Caco-2 (cell line): ENCODE measurements around the gene CFD. TPM values are rescaled to one million over a fixed set of nuclear protein-coding genes. Genes with fewer than 3 reads are reported as not detected.
A peak's percentile ranks its signal among the peaks of the same experiment; 100 is the strongest.

Source experiments
- BruUV-seq: library from RNA; stranded (reverse); fragments of 400-500 nt; replicated peaks from 2 replicates; lab custom pipeline; 2021; lab: Mats Ljungman, UMichigan
- CTCF ChIA-PET: fragments of 300-600 bp; sonication (Branson Sonifier 250); formaldehyde crosslinking; loops from one replicate; lab custom pipeline; 2022; ENCODE audit warnings: antibody characterized with exemption; lab: Charles Lee
- POLR2A ChIA-PET: fragments of 300-600 bp; sonication (Branson Sonifier 250); formaldehyde crosslinking; loops from one replicate; lab custom pipeline; 2022; ENCODE audit warnings: antibody characterized with exemption; lab: Charles Lee
- DNase-seq, 2 experiments: peaks; one replicate each; pipeline versions ENCODE4 v3.0.0 to v3.0.0-alpha.2; 2020 to 2022
- H3K27me3 ChIP-seq: replicated peaks from 2 replicates; pipeline ENCODE4 v1.6.0; 2011; ENCODE audit warnings: low read length; ENCODE audit not compliant: control insufficient read depth, insufficient read depth
- H3K36me3 ChIP-seq: 2 replicates; pipeline ENCODE4 v1.5.1; 2011; ENCODE audit warnings: low read length; ENCODE audit not compliant: control insufficient read depth, insufficient read depth
- H3K4me1 ChIP-seq: fragments of 250-450 bp; sonication (Bioruptor Pico); 2 replicates; pipeline ENCODE4 v1.5.1; 2020; ENCODE audit warnings: mild to moderate bottlenecking
- H3K4me3 ChIP-seq: 2 replicates; pipeline ENCODE4 v1.5.1; 2011; ENCODE audit warnings: low read depth, mild to moderate bottlenecking, control low read depth, low read length
- H3K9me3 ChIP-seq: fragments of 250-450 bp; sonication (Bioruptor Pico); 2 replicates; pipeline ENCODE4 v1.5.1; 2020; ENCODE audit warnings: mild to moderate bottlenecking, moderate library complexity
- H3K27ac Mint-ChIP-seq: one replicate; pipeline ENCODE4 v1.8.0; 2022; ENCODE audit warnings: mixed read lengths; ENCODE audit not compliant: unreplicated experiment
- H3K27me3 Mint-ChIP-seq: one replicate; pipeline ENCODE4 v1.8.0; 2022; ENCODE audit warnings: mixed read lengths; ENCODE audit not compliant: insufficient read depth, unreplicated experiment
- H3K36me3 Mint-ChIP-seq: one replicate; pipeline ENCODE4 v1.8.0; 2022; ENCODE audit warnings: mild to moderate bottlenecking, mixed read lengths; ENCODE audit not compliant: insufficient read depth, unreplicated experiment
- H3K4me1 Mint-ChIP-seq: one replicate; pipeline ENCODE4 v1.8.0; 2022; ENCODE audit warnings: low read depth, mixed read lengths; ENCODE audit not compliant: unreplicated experiment
- H3K4me3 Mint-ChIP-seq: one replicate; pipeline ENCODE4 v1.8.0; 2022; ENCODE audit warnings: mild to moderate bottlenecking, moderate library complexity, mixed read lengths; ENCODE audit not compliant: unreplicated experiment
- H3K9me3 Mint-ChIP-seq: one replicate; pipeline ENCODE4 v1.8.0; 2022; ENCODE audit warnings: mixed read lengths; ENCODE audit not compliant: unreplicated experiment
- intact Hi-C: fragments of 100-400 bp; cut with micrococcal nuclease; formaldehyde crosslinking; loops from one replicate; pipeline ENCODE4 v1.10.0; 2022; ENCODE audit not compliant: unreplicated experiment
- total RNA-seq: library from RNA; stranded (reverse); gene quantifications from 2 replicates; pipeline ENCODE4 v1.2.3, GENCODE V29; 2022
- TF ChIP-seq, protein P1 (sequence below), 2 experiments: fragments of 200-600 bp in 1 of 2; IDR thresholded peaks; 1 replicate in 1 of 2; 2 replicates in 1 of 2; pipeline versions ENCODE4 v1.5.1 to v1.8.0; 2011 to 2022; ENCODE audit warnings: antibody characterized with exemption in 1 of 2, control low read depth in 1 of 2, inconsistent platforms in 1 of 2, low read depth in 1 of 2, low read length in 1 of 2, mild to moderate bottlenecking in 1 of 2, moderate library complexity in 1 of 2; ENCODE audit not compliant: insufficient read depth in 1 of 2, severe bottlenecking in 1 of 2, unreplicated experiment in 1 of 2

CFD gene
- total RNA-seq, 1 experiment from 2014 or later: 6.1 TPM

DNA sequence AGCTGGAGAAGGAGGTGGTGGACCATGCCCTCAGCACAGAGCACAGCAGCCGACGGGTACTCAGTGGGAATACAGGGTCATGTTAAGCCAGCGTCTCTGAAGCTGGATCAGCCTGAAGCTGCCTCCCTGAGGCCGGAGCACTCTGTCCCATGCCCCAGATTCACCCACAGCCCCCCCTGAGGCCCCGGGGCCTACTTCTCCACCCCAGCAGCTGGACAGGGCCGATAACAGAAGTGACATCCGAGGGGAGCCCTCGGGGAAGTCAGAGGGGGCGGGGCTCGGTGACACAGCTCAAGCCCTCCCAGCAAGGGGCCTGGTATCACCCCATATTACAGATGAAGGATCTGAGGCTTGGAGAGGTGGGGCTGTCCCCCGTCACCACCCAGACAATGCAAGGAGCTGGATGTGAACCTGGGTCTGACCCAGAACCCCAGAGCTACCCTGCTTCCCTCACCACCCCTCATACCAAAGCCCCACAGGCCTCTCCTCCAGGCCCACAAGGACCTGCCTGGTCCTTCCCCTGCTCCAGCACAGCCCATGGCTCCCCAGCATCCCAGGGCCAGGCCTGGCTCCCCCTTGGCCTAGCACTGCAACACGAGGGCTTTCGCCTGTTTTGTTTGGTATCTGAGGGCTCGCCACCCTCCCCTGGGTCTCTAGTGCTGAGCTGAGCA, 47.9 kb downstream of the CFD start:
- ChIA-PET POLR2A (no interaction called here), CTCF (no interaction called here)
- H3K27me3 Mint-ChIP-seq: no peaks in the 10 kb centered on the region
- H3K9me3 Mint-ChIP-seq: no peaks in the 10 kb centered on the region
- peaks cover 7% of the 10 kb centered on the region for H3K4me1 Mint-ChIP-seq
- no TSS peak for BruUV-seq
- H3K9me3 ChIP-seq: no peaks in the 10 kb centered on the region
- H3K36me3 ChIP-seq: no peaks in the 10 kb centered on the region
- H3K27ac Mint-ChIP-seq: no peak overlapping the region
- H3K4me3 Mint-ChIP-seq: no peak overlapping the region
- DNase-seq: no peak
- H3K4me1 ChIP-seq: no peaks in the 10 kb centered on the region; the same call in 1 of the 2 replicates
- H3K27me3 ChIP-seq: no peaks in the 10 kb centered on the region
- intact Hi-C loops: no loop called here
- H3K4me3 ChIP-seq: no peak overlapping the region
- H3K36me3 Mint-ChIP-seq: peaks cover 12% of the 10 kb centered on the region
- TF ChIP-seq, protein P1, sequence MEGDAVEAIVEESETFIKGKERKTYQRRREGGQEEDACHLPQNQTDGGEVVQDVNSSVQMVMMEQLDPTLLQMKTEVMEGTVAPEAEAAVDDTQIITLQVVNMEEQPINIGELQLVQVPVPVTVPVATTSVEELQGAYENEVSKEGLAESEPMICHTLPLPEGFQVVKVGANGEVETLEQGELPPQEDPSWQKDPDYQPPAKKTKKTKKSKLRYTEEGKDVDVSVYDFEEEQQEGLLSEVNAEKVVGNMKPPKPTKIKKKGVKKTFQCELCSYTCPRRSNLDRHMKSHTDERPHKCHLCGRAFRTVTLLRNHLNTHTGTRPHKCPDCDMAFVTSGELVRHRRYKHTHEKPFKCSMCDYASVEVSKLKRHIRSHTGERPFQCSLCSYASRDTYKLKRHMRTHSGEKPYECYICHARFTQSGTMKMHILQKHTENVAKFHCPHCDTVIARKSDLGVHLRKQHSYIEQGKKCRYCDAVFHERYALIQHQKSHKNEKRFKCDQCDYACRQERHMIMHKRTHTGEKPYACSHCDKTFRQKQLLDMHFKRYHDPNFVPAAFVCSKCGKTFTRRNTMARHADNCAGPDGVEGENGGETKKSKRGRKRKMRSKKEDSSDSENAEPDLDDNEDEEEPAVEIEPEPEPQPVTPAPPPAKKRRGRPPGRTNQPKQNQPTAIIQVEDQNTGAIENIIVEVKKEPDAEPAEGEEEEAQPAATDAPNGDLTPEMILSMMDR (IDR thresholded peaks at IDR 0.05; ENCODE audit: insufficient read depth in 1 of 2, low read depth in 1 of 2, low read length in 1 of 2, severe bottlenecking in 1 of 2, unreplicated experiment in 1 of 2): no peak

DNA sequence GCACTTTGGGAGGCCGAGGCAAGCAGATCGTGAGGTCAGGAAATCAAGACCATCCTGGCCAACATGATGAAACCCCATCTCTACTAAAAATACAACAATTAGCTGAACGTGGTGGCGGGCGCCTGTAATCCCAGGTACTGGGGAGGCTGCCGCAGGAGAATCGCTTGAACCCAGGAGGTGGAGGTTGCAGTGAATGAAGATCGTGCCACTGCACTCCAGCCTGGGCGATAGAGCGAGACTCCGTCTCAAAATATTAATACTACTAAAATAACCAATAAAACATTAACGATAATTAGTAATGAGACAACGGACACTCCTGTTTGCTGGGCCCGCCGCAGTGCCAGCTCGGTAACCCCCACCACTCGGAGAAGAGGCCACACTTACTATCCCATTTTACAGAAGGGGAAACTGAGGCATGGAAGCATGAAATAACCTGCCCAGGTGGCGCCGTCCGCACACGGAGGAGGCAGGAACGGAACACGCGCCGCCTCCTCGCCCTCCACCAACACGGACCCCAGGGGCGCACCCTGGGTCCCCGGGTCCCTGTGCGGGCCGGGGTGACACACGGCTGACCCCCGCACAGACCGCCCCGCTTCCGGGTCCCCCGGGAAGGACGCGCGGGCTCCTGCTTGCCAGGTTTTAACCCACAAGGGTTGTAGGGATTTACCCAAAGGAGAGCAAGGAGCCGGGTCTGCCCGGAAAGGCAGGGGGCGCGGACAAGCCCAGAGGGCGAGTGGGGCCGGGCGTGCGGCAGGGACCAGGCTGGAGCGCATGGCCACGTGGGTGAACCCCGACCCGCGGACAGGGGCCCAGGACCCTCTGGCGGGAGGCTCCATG, 52.0 kb downstream of the CFD start:
- peak overlapping the region; percentile 49 for H3K4me3 Mint-ChIP-seq
- no peaks in the 10 kb centered on the region for H3K27me3 Mint-ChIP-seq
- POLR2A ChIA-PET: no interaction called here
- no peak overlapping the region for H3K4me3 ChIP-seq
- peaks cover 12% of the 10 kb centered on the region for H3K36me3 Mint-ChIP-seq
- H3K9me3 ChIP-seq: no peaks in the 10 kb centered on the region
- H3K27ac Mint-ChIP-seq: no peak overlapping the region
- H3K4me1 ChIP-seq: no peaks in the 10 kb centered on the region; the same call in 1 of the 2 replicates
- H3K9me3 Mint-ChIP-seq: no peaks in the 10 kb centered on the region
- TF ChIP-seq, protein P1 (IDR thresholded peaks at IDR 0.05; ENCODE audit: insufficient read depth in 1 of 2, low read depth in 1 of 2, low read length in 1 of 2, severe bottlenecking in 1 of 2, unreplicated experiment in 1 of 2): no peak
- peaks cover 7% of the 10 kb centered on the region for H3K4me1 Mint-ChIP-seq
- no peaks in the 10 kb centered on the region for H3K27me3 ChIP-seq
- CTCF ChIA-PET: no interaction called here
- no peak for DNase-seq
- intact Hi-C loops: no loop called here
- no TSS peak for BruUV-seq
- no peaks in the 10 kb centered on the region for H3K36me3 ChIP-seq

- H3K9me3 ChIP-seq: no peaks in the 10 kb centered on the region
- H3K36me3 ChIP-seq: no peaks in the 10 kb centered on the region
- DNase-seq: no peak
- CTCF ChIA-PET: no interaction called here
- Mint-ChIP-seq H3K27me3 (no peaks in the 10 kb centered on the region), H3K36me3 (peaks cover 6% of the 10 kb centered on the region), H3K9me3 (no peaks in the 10 kb centered on the region), H3K27ac (no peak overlapping the region), H3K4me3 (peak overlapping the region; percentile 74), H3K4me1 (peaks cover 7% of the 10 kb centered on the region)
- no TSS peak for BruUV-seq
- H3K4me1 ChIP-seq: no peaks in the 10 kb centered on the region; the same call in 1 of the 2 replicates
- TF ChIP-seq, protein P1 (IDR thresholded peaks at IDR 0.05; ENCODE audit: insufficient read depth in 1 of 2, low read depth in 1 of 2, low read length in 1 of 2, severe bottlenecking in 1 of 2, unreplicated experiment in 1 of 2): no peak
- no peaks in the 10 kb centered on the region for H3K27me3 ChIP-seq
- intact Hi-C loops: no loop called here
- H3K4me3 ChIP-seq: peak overlapping the region; percentile 90
- POLR2A ChIA-PET: no interaction called here
Observed at GRCh38 chr19:912181-913079, 53.0 kb downstream of the CFD start.
